Measurements from ENCODE around the gene RFX8.

Gene RFX8

GRCh38 chr2:101476605-101477208 lies 1.8 kb upstream of the RFX8 start:
- no peak for TF ChIP-seq CTCF (IDR thresholded peaks at IDR 0.05; ENCODE audit: low read length, missing control alignments)
- no peak for DNase-seq (ENCODE audit: low read depth)
- no peak overlapping the region for H3K4me3 ChIP-seq (replicated peaks; ENCODE audit: low read depth, low read length)

GRCh38 chr2:101473911-101474701 lies 806 bp downstream of the RFX8 start:
- DNase-seq (ENCODE audit: low read depth) = peak; percentile 45

GRCh38 chr2:101473591-101473910 lies 1.4 kb downstream of the RFX8 start:
- peak; percentile 81 for DNase-seq (ENCODE audit: low read depth)
- peak overlapping the region; percentile 50 for H3K4me3 ChIP-seq (replicated peaks; ENCODE audit: low read depth, low read length)
- TF ChIP-seq CTCF (IDR thresholded peaks at IDR 0.05; ENCODE audit: low read length, missing control alignments) = no peak

More at GRCh38 chr2:101473911-101474701, 806 bp downstream of the RFX8 start:
- H3K4me3 ChIP-seq (replicated peaks; ENCODE audit: low read depth, low read length) = peak overlapping the region; percentile 50
- TF ChIP-seq CTCF (IDR thresholded peaks at IDR 0.05; ENCODE audit: low read length, missing control alignments) = no peak

- TF ChIP-seq CTCF (IDR thresholded peaks at IDR 0.05; ENCODE audit: low read length, missing control alignments) = no peak
- no peak for DNase-seq (ENCODE audit: low read depth)
- H3K4me3 ChIP-seq (replicated peaks; ENCODE audit: low read depth, low read length) = no peak overlapping the region
These were observed 5.0 kb downstream of the RFX8 start for GRCh38 chr2:101469863-101470262.

GRCh38 chr2:101467306-101467705 lies 7.6 kb downstream of the RFX8 start:
- no peak for DNase-seq (ENCODE audit: low read depth)
- H3K4me3 ChIP-seq (replicated peaks; ENCODE audit: low read depth, low read length) = no peak overlapping the region

GRCh38 chr2:101466426-101466825 lies 8.5 kb downstream of the RFX8 start:
- no peak overlapping the region for H3K4me3 ChIP-seq (replicated peaks; ENCODE audit: low read depth, low read length)
- DNase-seq (ENCODE audit: low read depth) = no peak
- TF ChIP-seq CTCF (IDR thresholded peaks at IDR 0.05; ENCODE audit: low read length, missing control alignments) = no peak

More at GRCh38 chr2:101467306-101467705, 7.6 kb downstream of the RFX8 start:
- TF ChIP-seq CTCF (IDR thresholded peaks at IDR 0.05; ENCODE audit: low read length, missing control alignments) = no peak

Data from fibroblast of pulmonary artery (primary cell).